Measurements from ENCODE around the gene EEFSEC.
"Not testable (repeated sequence)": the region's sequence is repeated elsewhere in the genome, so short reads cannot be mapped to it uniquely, and the experiment has no call there.

Gene EEFSEC

GRCh38 chr3:128146201-128146600 is 7.1 kb upstream of the EEFSEC start:
- no peak for DNase-seq
- Histone ChIP-seq H3K27ac (no peak overlapping the region), H3K36me3 (no peaks in the 10 kb centered on the region), H3K9me3 (no peaks in the 10 kb centered on the region), H3K4me1 (no peaks in the 10 kb centered on the region), H3K27me3 (no peaks in the 10 kb centered on the region), H3K4me3 (no peak overlapping the region)
- TF ChIP-seq CTCF (IDR thresholded peaks at IDR 0.05) = no peak
- intact Hi-C loops (cut with DNase I; ENCODE audit: low total_unique reads) = no loop called here

GRCh38 chr3:128149650-128150049 is 3.6 kb upstream of the EEFSEC start:
- no peaks in the 10 kb centered on the region for H3K36me3 ChIP-seq
- no peaks in the 10 kb centered on the region for H3K9me3 ChIP-seq
- no peak overlapping the region for H3K4me3 ChIP-seq
- TF ChIP-seq CTCF (IDR thresholded peaks at IDR 0.05) = no peak
- intact Hi-C loops (cut with DNase I; ENCODE audit: low total_unique reads) = no loop called here
- peak in 1 of 2 donors; percentile 59 for DNase-seq
- H3K27me3 ChIP-seq = no peaks in the 10 kb centered on the region
- H3K4me1 ChIP-seq = peaks cover 0 to 7% (median 7%) of the 10 kb centered on the region in 4 donors
- no peak overlapping the region for H3K27ac ChIP-seq

GRCh38 chr3:128151758-128152274 is 1.5 kb upstream of the EEFSEC start:
- peaks cover 0 to 14% (median 7%) of the 10 kb centered on the region in 4 donors for H3K4me1 ChIP-seq
- no peak for DNase-seq
- no peaks in the 10 kb centered on the region for H3K9me3 ChIP-seq
- intact Hi-C loops (cut with DNase I; ENCODE audit: low total_unique reads) = no loop called here
- H3K27me3 ChIP-seq = no peaks in the 10 kb centered on the region
- no peak overlapping the region for H3K27ac ChIP-seq
- peaks cover 0 to 2% (median 0%) of the 10 kb centered on the region in 3 donors for H3K36me3 ChIP-seq
- no peak overlapping the region for H3K4me3 ChIP-seq
- no peak for TF ChIP-seq CTCF (IDR thresholded peaks at IDR 0.05)

GRCh38 chr3:128152419-128153155 is 694 bp upstream of the EEFSEC start:
- no peaks in the 10 kb centered on the region for H3K9me3 ChIP-seq
- intact Hi-C loops (cut with DNase I; ENCODE audit: low total_unique reads) = no loop called here
- peaks cover 5 to 10% (median 5%) of the 10 kb centered on the region in 3 donors for H3K36me3 ChIP-seq
- peaks cover 0 to 14% (median 7%) of the 10 kb centered on the region in 4 donors for H3K4me1 ChIP-seq
- no peaks in the 10 kb centered on the region for H3K27me3 ChIP-seq
- peak overlapping the region; percentile 81 to 98 for H3K4me3 ChIP-seq
- H3K27ac ChIP-seq = peak overlapping the region; percentile 91 to 92
- TF ChIP-seq CTCF (IDR thresholded peaks at IDR 0.05) = no peak
- no peak for DNase-seq

- H3K27me3 ChIP-seq; DNase-seq; H3K9me3 ChIP-seq; intact Hi-C loops (cut with DNase I; ENCODE audit: low total_unique reads): not testable (repeated sequence)
- peaks cover 6 to 20% (median 14%) of the 10 kb centered on the region in 3 donors for H3K36me3 ChIP-seq
- peak overlapping the region; percentile 91 to 92 for H3K27ac ChIP-seq
- H3K4me1 ChIP-seq = peaks cover 0 to 14% (median 7%) of the 10 kb centered on the region in 4 donors
- H3K4me3 ChIP-seq = peak overlapping the region; percentile 81 to 98
Measured at GRCh38 chr3:128154354-128154753, 1.1 kb downstream of the EEFSEC start.

GRCh38 chr3:128155616-128156360 is 2.5 kb downstream of the EEFSEC start:
- no peak overlapping the region for H3K27ac ChIP-seq
- peaks cover 0 to 14% (median 7%) of the 10 kb centered on the region in 4 donors for H3K4me1 ChIP-seq
- peaks cover 6 to 22% (median 14%) of the 10 kb centered on the region in 3 donors for H3K36me3 ChIP-seq
- intact Hi-C loops (cut with DNase I; ENCODE audit: low total_unique reads) = no loop called here
- no peak for DNase-seq
- H3K9me3 ChIP-seq = no peaks in the 10 kb centered on the region
- no peak for TF ChIP-seq CTCF (IDR thresholded peaks at IDR 0.05)
- no peaks in the 10 kb centered on the region for H3K27me3 ChIP-seq
- no peak overlapping the region for H3K4me3 ChIP-seq

All from tibial artery (tissue), 4 donors.